Breast epithelium (tissue), 4 donors: ENCODE data around the gene EWSR1. TPM values are rescaled to one million over a fixed set of nuclear protein-coding genes. Genes with fewer than 3 reads are reported as not detected.
A peak's percentile ranks its signal among the peaks of the same experiment; 100 is the strongest.

Source experiments
- DNase-seq, 2 donors: peaks; one replicate each; pipeline ENCODE4 v3.0.0-alpha.2; 2019; ENCODE audit warnings: low spot score in 2 of 2
- H3K27ac ChIP-seq, 2 donors: fragments of 200-600 bp; sonication (generic) in 1 of 2; one replicate each; pipeline ENCODE4 v1.5.1; 2016 to 2019; ENCODE audit warnings: mild to moderate bottlenecking in 1 of 2
- H3K27me3 ChIP-seq, 2 donors: fragments of 200-600 bp; sonication (generic) in 1 of 2; one replicate each; pipeline versions ENCODE4 v1.5.1 to v1.6.0; 2017 to 2019; ENCODE audit warnings: control low read depth in 1 of 2, mild to moderate bottlenecking in 1 of 2
- H3K36me3 ChIP-seq: fragments of 200-600 bp; one replicate; pipeline ENCODE4 v1.5.1; 2019
- H3K4me1 ChIP-seq, 2 donors: fragments of 200-600 bp; sonication (generic); one replicate each; pipeline ENCODE4 v1.5.1; 2016 to 2019; ENCODE audit warnings: control low read depth in 1 of 2
- H3K4me3 ChIP-seq, 3 donors: fragments of 200-600 bp; sonication (generic); 1 replicate in 2 of 3; 2 replicates in 1 of 3; pipeline ENCODE4 v1.5.1; 2016 to 2019; ENCODE audit warnings: mild to moderate bottlenecking in 3 of 3, moderate library complexity in 2 of 3
- H3K9me3 ChIP-seq, 2 donors: fragments of 200-600 bp; sonication (generic) in 1 of 2; one replicate each; pipeline ENCODE4 v1.5.1; 2016 to 2019; ENCODE audit warnings: control low read depth in 1 of 2
- POLR2A ChIP-seq: fragments of 450-650 bp; IDR thresholded peaks from one replicate; pipeline ENCODE4 v1.6.1; 2016; ENCODE audit warnings: antibody characterized with exemption, mild to moderate bottlenecking, moderate library complexity
- POLR2AphosphoS5 ChIP-seq, 3 donors: sonication (generic); formaldehyde crosslinking; IDR thresholded peaks; one replicate each; pipeline ENCODE4 v1.6.1; 2017; ENCODE audit warnings: antibody characterized with exemption in 3 of 3
- intact Hi-C: fragments of 100-400 bp; cut with DNase I; formaldehyde crosslinking; loops from one replicate; pipeline ENCODE4 v1.15.1; 2023; ENCODE audit warnings: low total_unique reads
- total RNA-seq, 3 donors: library from RNA; depleted of rRNA; stranded (reverse); fragments of >200 nt; gene quantifications; one replicate each; pipeline ENCODE4 v1.1.0, GENCODE V29; 2016
- TF ChIP-seq, protein P1 (sequence below), 3 donors: fragments of 450-650 bp; IDR thresholded peaks; one replicate each; pipeline ENCODE4 v1.5.1; 2016 to 2017; ENCODE audit warnings: antibody characterized with exemption in 3 of 3, mild to moderate bottlenecking in 3 of 3, moderate library complexity in 3 of 3

Gene EWSR1
- total RNA-seq, 3 donors from 2014 or later, result 165 to 224 (median 220) TPM

GRCh38 chr22:29224121-29224858 lies 43.8 kb upstream of the EWSR1 start:
- no peaks in the 10 kb centered on the region for H3K4me1 ChIP-seq
- peak overlapping the region in 1 of 2 donors; percentile 56 for H3K27ac ChIP-seq
- intact Hi-C loops, result no loop called here
- H3K27me3 ChIP-seq, result no peaks in the 10 kb centered on the region
- TF ChIP-seq, protein P1, sequence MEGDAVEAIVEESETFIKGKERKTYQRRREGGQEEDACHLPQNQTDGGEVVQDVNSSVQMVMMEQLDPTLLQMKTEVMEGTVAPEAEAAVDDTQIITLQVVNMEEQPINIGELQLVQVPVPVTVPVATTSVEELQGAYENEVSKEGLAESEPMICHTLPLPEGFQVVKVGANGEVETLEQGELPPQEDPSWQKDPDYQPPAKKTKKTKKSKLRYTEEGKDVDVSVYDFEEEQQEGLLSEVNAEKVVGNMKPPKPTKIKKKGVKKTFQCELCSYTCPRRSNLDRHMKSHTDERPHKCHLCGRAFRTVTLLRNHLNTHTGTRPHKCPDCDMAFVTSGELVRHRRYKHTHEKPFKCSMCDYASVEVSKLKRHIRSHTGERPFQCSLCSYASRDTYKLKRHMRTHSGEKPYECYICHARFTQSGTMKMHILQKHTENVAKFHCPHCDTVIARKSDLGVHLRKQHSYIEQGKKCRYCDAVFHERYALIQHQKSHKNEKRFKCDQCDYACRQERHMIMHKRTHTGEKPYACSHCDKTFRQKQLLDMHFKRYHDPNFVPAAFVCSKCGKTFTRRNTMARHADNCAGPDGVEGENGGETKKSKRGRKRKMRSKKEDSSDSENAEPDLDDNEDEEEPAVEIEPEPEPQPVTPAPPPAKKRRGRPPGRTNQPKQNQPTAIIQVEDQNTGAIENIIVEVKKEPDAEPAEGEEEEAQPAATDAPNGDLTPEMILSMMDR (IDR thresholded peaks at IDR 0.05), result no peak
- TF ChIP-seq POLR2AphosphoS5 (IDR thresholded peaks at IDR 0.05), result no peak
- TF ChIP-seq POLR2A, result no peak
- no peak for DNase-seq
- no peaks in the 10 kb centered on the region for H3K9me3 ChIP-seq
- H3K36me3 ChIP-seq, result no peaks in the 10 kb centered on the region
- H3K4me3 ChIP-seq, result no peak overlapping the region

- H3K9me3 ChIP-seq, result no peaks in the 10 kb centered on the region
- no peak overlapping the region for H3K4me3 ChIP-seq
- H3K27ac ChIP-seq, result peak overlapping the region in 1 of 2 donors; percentile 56
- H3K36me3 ChIP-seq, result no peaks in the 10 kb centered on the region
- no peaks in the 10 kb centered on the region for H3K4me1 ChIP-seq
- intact Hi-C loops, result no loop called here
- no peaks in the 10 kb centered on the region for H3K27me3 ChIP-seq
- DNase-seq, result no peak
- TF ChIP-seq POLR2A (no peak), POLR2AphosphoS5 (IDR thresholded peaks at IDR 0.05) (no peak)
- TF ChIP-seq, protein P1 (IDR thresholded peaks at IDR 0.05), result no peak
Observed at GRCh38 chr22:29224859-29225410, 43.1 kb upstream of the EWSR1 start.

DNA sequence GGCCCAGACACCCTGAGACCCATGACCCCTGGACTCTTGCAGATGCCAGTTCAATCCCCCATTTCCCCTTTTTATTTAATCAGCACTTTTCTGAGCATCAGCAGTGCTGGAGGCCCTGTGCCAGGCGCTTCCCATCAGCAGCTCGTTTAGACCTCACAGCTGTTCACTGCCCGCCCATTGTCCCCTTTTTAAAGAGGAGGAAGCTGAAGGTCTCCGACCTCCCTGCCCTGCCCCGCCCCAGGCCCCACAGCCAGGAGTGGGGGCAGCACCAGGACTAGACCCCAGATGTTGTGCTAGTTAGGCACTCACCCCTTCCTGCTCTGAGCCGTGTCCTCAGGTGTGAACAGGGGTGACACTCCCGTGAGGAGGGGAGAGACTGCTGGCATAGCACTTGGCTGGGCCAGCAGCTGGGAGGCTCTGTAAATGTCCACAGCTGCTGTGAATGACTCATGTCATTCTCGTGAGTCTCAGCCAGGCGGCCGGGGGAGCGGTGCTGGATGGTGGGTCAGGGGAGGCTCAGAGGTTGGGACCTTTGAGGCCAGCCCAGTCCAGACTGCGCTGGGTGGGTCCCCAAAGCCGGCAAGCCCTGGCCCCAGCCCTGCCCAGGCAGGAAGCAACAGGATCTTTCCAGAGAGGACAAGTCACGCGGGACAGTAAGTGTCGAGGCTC lies 42.5 kb upstream of the EWSR1 start:
- intact Hi-C loops, result no loop called here
- no peak for DNase-seq
- Histone ChIP-seq H3K27me3 (no peaks in the 10 kb centered on the region), H3K36me3 (no peaks in the 10 kb centered on the region), H3K27ac (peak overlapping the region in 1 of 2 donors; percentile 56), H3K9me3 (no peaks in the 10 kb centered on the region), H3K4me3 (no peak overlapping the region), H3K4me1 (no peaks in the 10 kb centered on the region)
- TF ChIP-seq POLR2AphosphoS5 (IDR thresholded peaks at IDR 0.05) (peak in 1 of 3 donors; percentile 47), POLR2A (no peak)

GRCh38 chr22:29226351-29226981 lies 41.6 kb upstream of the EWSR1 start:
- DNase-seq, result no peak
- peak overlapping the region in 1 of 2 donors; percentile 56 for H3K27ac ChIP-seq

More at GRCh38 chr22:29226351-29226981, 41.6 kb upstream of the EWSR1 start:
- H3K27me3 ChIP-seq, result no peaks in the 10 kb centered on the region
- no peaks in the 10 kb centered on the region for H3K36me3 ChIP-seq
- TF ChIP-seq POLR2A (no peak), POLR2AphosphoS5 (IDR thresholded peaks at IDR 0.05) (no peak)
- TF ChIP-seq, protein P1 (IDR thresholded peaks at IDR 0.05), result no peak
- H3K4me1 ChIP-seq, result no peaks in the 10 kb centered on the region
- H3K9me3 ChIP-seq, result no peaks in the 10 kb centered on the region
- no peak overlapping the region for H3K4me3 ChIP-seq
- intact Hi-C loops, result no loop called here
